ENCODE measurements around the gene CST6. TPM values are rescaled to one million over a fixed set of nuclear protein-coding genes. Genes with fewer than 3 reads are reported as not detected.

Gene CST6
- total and polyA plus RNA-seq, 2 of the 13 experiments (the other 11 are each of a cell fraction or from before 2014, with no cell fraction given), result not detected

DNA sequence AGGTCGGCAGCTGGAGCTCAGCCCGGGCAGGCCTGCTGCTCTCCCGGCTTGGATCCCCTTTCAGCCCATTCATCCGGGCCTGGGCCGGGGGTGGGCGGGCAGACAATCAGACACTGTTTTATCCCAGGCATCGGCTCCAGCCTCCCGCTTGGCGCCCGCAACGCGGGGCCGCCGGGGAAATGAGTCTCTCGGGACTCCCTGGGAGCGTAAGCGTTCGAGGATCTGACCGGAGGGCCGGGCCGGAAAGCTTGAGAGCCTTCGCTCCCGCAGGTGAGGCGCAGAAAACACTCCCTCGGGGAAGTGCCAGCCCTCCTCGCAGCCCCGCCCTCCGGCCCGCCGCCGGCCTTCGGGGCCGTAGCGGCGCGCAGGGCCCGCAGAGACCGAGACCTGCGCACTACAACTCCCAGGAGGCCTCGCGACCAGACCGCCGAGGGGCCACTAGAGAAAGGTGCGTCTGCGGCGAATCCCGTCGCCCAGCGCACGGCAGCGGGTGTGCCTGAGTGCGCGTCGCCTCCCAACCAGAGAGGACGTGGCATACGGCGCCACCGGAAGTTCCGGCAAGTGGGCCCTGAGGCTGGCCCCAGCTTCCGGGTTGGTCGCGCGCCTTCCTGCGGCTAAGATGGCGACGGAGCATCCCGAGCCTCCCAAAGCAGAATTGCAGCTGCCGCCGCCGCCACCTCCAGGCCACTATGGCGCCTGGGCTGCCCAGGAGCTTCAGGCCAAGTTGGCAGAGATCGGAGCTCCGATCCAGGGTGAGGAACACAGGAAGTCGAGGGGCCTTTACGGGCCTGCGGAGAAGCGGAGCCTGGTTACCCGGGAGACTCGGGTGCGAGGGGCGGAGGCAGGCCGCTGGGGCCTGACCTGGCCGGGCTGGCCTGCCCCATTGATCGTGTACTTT is 40.2 kb downstream of the CST6 start, which contains the start of gene SF3B2 (continued):
- TF ChIP-seq ZNF709 (CRISPR knock-in tag; IDR thresholded peaks at IDR 0.05) (no peak; the same call in 1 of the 2 replicates), ZNF256 (CRISPR knock-in tag; conservative IDR thresholded peaks at IDR 0.05) (no peak), MYC (CRISPR knock-in tag; IDR thresholded peaks at IDR 0.05; ENCODE audit: borderline replicate concordance) (peak; percentile 76), TBX3 (IDR thresholded peaks at IDR 0.05; ENCODE audit: borderline replicate concordance) (0 out of 2 replicates have a peak, but pooled peaks have one; percentile 13), ZNF788 (CRISPR knock-in tag; IDR thresholded peaks at IDR 0.05; ENCODE audit: borderline replicate concordance) (peak; percentile 80; the same call in 1 of the 2 replicates), ZNF501 (CRISPR knock-in tag; IDR thresholded peaks at IDR 0.05) (peak; percentile 86), ZBTB20 (CRISPR knock-in tag; IDR thresholded peaks at IDR 0.05; ENCODE audit: borderline replicate concordance, low read depth) (no peak), RFX5 (IDR thresholded peaks at IDR 0.05; ENCODE audit: low read depth, low read length) (no peak), NFIC (IDR thresholded peaks at IDR 0.05; ENCODE audit: low read length) (no peak), KLF12 (CRISPR knock-in tag; IDR thresholded peaks at IDR 0.05; ENCODE audit: borderline replicate concordance) (peak; percentile 78; the same call in 1 of the 2 replicates), ZNF260 (CRISPR knock-in tag; IDR thresholded peaks at IDR 0.05; ENCODE audit: borderline replicate concordance, low read depth) (no peak), POLR2AphosphoS5 (IDR thresholded peaks at IDR 0.05; ENCODE audit: low read depth, low read length) (peak; percentile 73), PATZ1 (CRISPR knock-in tag; IDR thresholded peaks at IDR 0.05) (peak; percentile 80), PHF20 (CRISPR knock-in tag; IDR thresholded peaks at IDR 0.05) (peak; percentile 96), CAMTA2 (CRISPR knock-in tag; IDR thresholded peaks at IDR 0.05; ENCODE audit: borderline replicate concordance) (no peak), ZNF329 (CRISPR knock-in tag; IDR thresholded peaks at IDR 0.05; ENCODE audit: low read depth) (0 out of 2 replicates have a peak, but pooled peaks have one; percentile 42), AHDC1 (CRISPR knock-in tag; IDR thresholded peaks at IDR 0.05; ENCODE audit: borderline replicate concordance) (no peak; the same call in 1 of the 2 replicates)
- TF ChIP-seq, protein P1, sequence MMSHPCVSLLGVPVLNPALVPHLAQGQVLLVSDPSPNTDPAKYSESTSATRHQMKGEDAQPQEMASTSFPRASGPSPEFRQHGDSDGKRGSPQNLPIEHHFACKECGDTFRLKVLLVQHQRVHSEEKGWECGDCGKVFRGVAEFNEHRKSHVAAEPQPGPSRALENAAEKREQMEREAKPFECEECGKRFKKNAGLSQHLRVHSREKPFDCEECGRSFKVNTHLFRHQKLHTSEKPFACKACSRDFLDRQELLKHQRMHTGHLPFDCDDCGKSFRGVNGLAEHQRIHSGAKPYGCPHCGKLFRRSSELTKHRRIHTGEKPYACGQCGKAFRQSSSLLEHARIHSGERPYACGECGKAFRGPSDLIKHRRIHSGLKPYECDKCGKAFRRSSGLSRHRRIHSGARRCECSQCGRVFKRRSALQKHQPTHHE (CRISPR knock-in tag; IDR thresholded peaks at IDR 0.05; ENCODE audit: borderline replicate concordance), result peak; percentile 52; the same call in 1 of the 2 replicates
- TF ChIP-seq, protein P2, sequence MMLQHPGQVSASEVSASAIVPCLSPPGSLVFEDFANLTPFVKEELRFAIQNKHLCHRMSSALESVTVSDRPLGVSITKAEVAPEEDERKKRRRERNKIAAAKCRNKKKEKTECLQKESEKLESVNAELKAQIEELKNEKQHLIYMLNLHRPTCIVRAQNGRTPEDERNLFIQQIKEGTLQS (CRISPR knock-in tag; IDR thresholded peaks at IDR 0.05), result peak; percentile 30; the same call in 1 of the 2 replicates

Measured in HepG2 (cell line).